HepG2 (cell line): Measurements from ENCODE around the gene YIPF5. TPM values are rescaled to one million over a fixed set of nuclear protein-coding genes. Genes with fewer than 3 reads are reported as not detected.

Experiments
- ATAC-seq: fragments of 200-7000 bp; cut with Tn5 transposase; 3 replicates; pipeline ENCODE4 v1.9.1; 2020; ENCODE audit warnings: mild to moderate bottlenecking, moderate library complexity
- BruUV-seq: library from RNA; stranded (reverse); fragments of 400-500 nt; replicated peaks from 2 replicates; lab custom pipeline; 2021; lab: Mats Ljungman, UMichigan
- CTCF ChIA-PET: fragments of 300-600 bp; formaldehyde crosslinking; extraction: SDS; loops from one replicate; lab custom pipeline; 2021; ENCODE audit warnings: low total read pairs, inconsistent platforms, low intra/inter-chr PET ratio; lab: Yijun Ruan, JAX
- POLR2A ChIA-PET: fragments of 350-600 bp; sonication (Branson Sonifier 250); formaldehyde crosslinking; loops from one replicate; lab custom pipeline; 2020; ENCODE audit warnings: antibody characterized with exemption, inconsistent platforms; lab: Yijun Ruan, JAX
- DNase-seq: peaks from one replicate; pipeline ENCODE4 v3.0.0-alpha.2; 2015; ENCODE audit warnings: low spot score
- FAIRE-seq: peaks from 3 replicates; lab custom pipeline; 2011; peaks lifted over from hg19 to GRCh38; lab: Jason Lieb, UNC
- H2AFZ ChIP-seq: one replicate; pipeline ENCODE4 v1.6.1; 2011; ENCODE audit warnings: low read length, inconsistent platforms
- H3K27ac ChIP-seq: fragments of 300-600 bp; 3 replicates; pipeline ENCODE4 v1.8.0; 2011; ENCODE audit warnings: mixed run types, mild to moderate bottlenecking, mixed read lengths, low read length, inconsistent platforms; ENCODE audit not compliant: insufficient read depth; ENCODE audit errors: extremely low read length
- H3K27me3 ChIP-seq, 2 experiments: fragments of 200-600 bp in 1 of 2; 2 replicates in 1 of 2; 3 replicates in 1 of 2; pipeline versions ENCODE4 v1.6.0 to v1.8.0; 2011; ENCODE audit warnings: low read length in 2 of 2, mild to moderate bottlenecking in 2 of 2, moderate library complexity in 2 of 2, inconsistent platforms in 1 of 2; ENCODE audit not compliant: insufficient read depth in 2 of 2, control insufficient read depth in 1 of 2
- H3K36me3 ChIP-seq, 2 experiments: fragments of 200-600 bp in 1 of 2; replicated peaks in 1 of 2; 2 replicates in 1 of 2; 3 replicates in 1 of 2; pipeline versions ENCODE4 v1.5.1 to v1.8.0; 2011; ENCODE audit warnings: low read length in 2 of 2, inconsistent platforms in 1 of 2; ENCODE audit not compliant: insufficient read depth in 2 of 2, control insufficient read depth in 1 of 2
- H3K4me1 ChIP-seq: 2 replicates; pipeline ENCODE4 v1.5.1; 2012; ENCODE audit warnings: low read length, inconsistent platforms; ENCODE audit not compliant: insufficient read depth
- H3K4me2 ChIP-seq: 2 replicates; pipeline ENCODE4 v1.6.0; 2011; ENCODE audit warnings: low read depth, low read length, inconsistent platforms
- H3K4me3 ChIP-seq, 3 experiments: fragments of 200-600 bp in 1 of 3; sonication (generic), shearing (Covaris generic) in 1 of 3; replicated peaks in 1 of 3; 2 replicates each; pipeline ENCODE4 v1.5.1; 2011 to 2016; ENCODE audit warnings: low read length in 3 of 3, inconsistent platforms in 2 of 3, low read depth in 2 of 3, mild to moderate bottlenecking in 2 of 3, control low read depth in 1 of 3, mixed read lengths in 1 of 3; ENCODE audit not compliant: insufficient read depth in 1 of 3
- H3K79me2 ChIP-seq: one replicate; pipeline ENCODE4 v1.6.1; 2011; ENCODE audit warnings: low read length, inconsistent platforms; ENCODE audit not compliant: insufficient read depth
- H3K9ac ChIP-seq: 2 replicates; pipeline ENCODE4 v1.6.0; 2011; ENCODE audit warnings: mild to moderate bottlenecking, low read depth, low read length, inconsistent platforms; ENCODE audit not compliant: insufficient read depth
- H3K9me3 ChIP-seq: 2 replicates; pipeline ENCODE4 v1.5.1; 2012; ENCODE audit warnings: mild to moderate bottlenecking, low read length
- H4K20me1 ChIP-seq: 2 replicates; pipeline ENCODE4 v1.6.0; 2011; ENCODE audit warnings: inconsistent platforms, mild to moderate bottlenecking, low read length, moderate library complexity; ENCODE audit not compliant: insufficient read depth
- CSRNP2 ChIP-seq: sonication (generic); formaldehyde crosslinking; conservative IDR thresholded peaks from 2 replicates; pipeline ENCODE4 v1.8.0; 2022; ENCODE audit warnings: low read depth, missing genetic modification reagents
- DZIP1 ChIP-seq: sonication (generic); formaldehyde crosslinking; IDR thresholded peaks from 2 replicates; pipeline ENCODE4 v1.5.0; 2020; ENCODE audit warnings: mild to moderate bottlenecking, missing genetic modification reagents
- HOXD1 ChIP-seq: sonication (generic); formaldehyde crosslinking; IDR thresholded peaks from 2 replicates; pipeline ENCODE4 v1.5.0; 2020; ENCODE audit warnings: missing genetic modification reagents
- IRF2 ChIP-seq: IDR thresholded peaks from 2 replicates; pipeline ENCODE4 v1.6.1; 2018; ENCODE audit warnings: missing genetic modification reagents, missing compliant biosample characterization
- NFIB ChIP-seq: sonication (generic); formaldehyde crosslinking; IDR thresholded peaks from 2 replicates; pipeline ENCODE4 v1.9.0; 2021; ENCODE audit warnings: missing genetic modification reagents, mild to moderate bottlenecking, borderline replicate concordance
- NR2F1 ChIP-seq, 2 experiments: fragments of 450-650 bp in 1 of 2; formaldehyde crosslinking in 1 of 2; IDR thresholded peaks; 2 replicates each; pipeline versions ENCODE4 v1.5.0 to v1.6.1; 2016 to 2020; ENCODE audit warnings: mild to moderate bottlenecking in 1 of 2, missing compliant biosample characterization in 1 of 2, missing genetic modification reagents in 1 of 2, moderate library complexity in 1 of 2
- RORA ChIP-seq: sonication (generic); formaldehyde crosslinking; IDR thresholded peaks from 2 replicates; pipeline ENCODE4 v1.5.0; 2020; ENCODE audit warnings: mild to moderate bottlenecking, missing genetic modification reagents, moderate library complexity
- THYN1 ChIP-seq: sonication (generic); formaldehyde crosslinking; IDR thresholded peaks from 2 replicates; pipeline ENCODE4 v1.8.1; 2023; ENCODE audit warnings: low read depth, mild to moderate bottlenecking, moderate library complexity, missing genetic modification reagents, borderline replicate concordance
- YEATS4 ChIP-seq: sonication (generic); formaldehyde crosslinking; IDR thresholded peaks from 2 replicates; pipeline ENCODE4 v1.4.0; 2020; ENCODE audit warnings: missing genetic modification reagents, borderline replicate concordance
- YY1 ChIP-seq: IDR thresholded peaks from 2 replicates; pipeline ENCODE4 v1.6.1; 2011; ENCODE audit warnings: low read length, low read depth, moderate library complexity, mild to moderate bottlenecking; ENCODE audit not compliant: insufficient read depth, insufficient replicate concordance
- ZEB1 ChIP-seq: IDR thresholded peaks from 2 replicates; pipeline ENCODE4 v1.6.1; 2012; ENCODE audit warnings: mild to moderate bottlenecking, low read depth, inconsistent platforms; ENCODE audit not compliant: insufficient replicate concordance
- ZFP62 ChIP-seq: sonication (generic); formaldehyde crosslinking; IDR thresholded peaks from 2 replicates; pipeline ENCODE4 v1.4.0; 2020; ENCODE audit warnings: missing genetic modification reagents
- ZIK1 ChIP-seq: sonication (generic); formaldehyde crosslinking; IDR thresholded peaks from 2 replicates; pipeline ENCODE4 v1.5.0; 2020; ENCODE audit warnings: mild to moderate bottlenecking, low read depth, missing genetic modification reagents, borderline replicate concordance
- ZNF138 ChIP-seq: sonication (generic); formaldehyde crosslinking; IDR thresholded peaks from 2 replicates; pipeline ENCODE4 v1.5.0; 2020; ENCODE audit warnings: mild to moderate bottlenecking, low read depth, missing genetic modification reagents
- ZNF577 ChIP-seq: sonication (generic); formaldehyde crosslinking; IDR thresholded peaks from 2 replicates; pipeline ENCODE4 v1.4.0; 2020; ENCODE audit warnings: mild to moderate bottlenecking, low read depth, missing genetic modification reagents, borderline replicate concordance
- ZNF713 ChIP-seq: sonication (generic); formaldehyde crosslinking; IDR thresholded peaks from 2 replicates; pipeline ENCODE4 v1.4.0; 2020; ENCODE audit warnings: mild to moderate bottlenecking, missing genetic modification reagents
- WGBS: methylation state at CpG from one replicate; pipeline ENCODE4 v1.1.6; 2017; ENCODE audit warnings: low lambda C conversion rate; 5-methylcytosine and 5-hydroxymethylcytosine counted together
- in situ Hi-C: cut with HindIII; loops from 2 replicates; pipeline ENCODE4 v1.10.0; 2017; ENCODE audit warnings: low pct_unique_long_range_greater_than_20kb; ENCODE audit not compliant: extremely low pct_ligation_motif_present
- intact Hi-C: fragments of 100-400 bp; cut with micrococcal nuclease; formaldehyde crosslinking; loops from one replicate; pipeline ENCODE4 v1.10.0; 2022; ENCODE audit not compliant: unreplicated experiment
- polyA plus RNA-seq, 8 experiments: library from polyadenylated mRNA; depleted of rRNA in 3 of 8; stranded (reverse) in 7 of 8; unstranded in 1 of 8; fragments of >200 nt; fragmentation: Illumina TruSeq in 4 of 8; extraction: Trizol in 4 of 8; gene quantifications; 2 replicates each; pipeline versions ENCODE4 v1.2.1 to v1.2.3, GENCODE V29; 2011 to 2016; ENCODE audit warnings: low read depth in 4 of 8, missing spikeins in 1 of 8, mixed read lengths in 1 of 8; ENCODE audit not compliant: insufficient read depth in 1 of 8
- total RNA-seq, 5 experiments: library from RNA; depleted of rRNA; stranded (reverse); fragments of >200 nt; fragmentation: Illumina TruSeq; extraction: Trizol; gene quantifications; 2 replicates each; pipeline ENCODE4 v1.2.3, GENCODE V29; 2016; ENCODE audit warnings: low read depth in 1 of 5
- TF ChIP-seq, protein P1 (sequence below): sonication (generic); formaldehyde crosslinking; IDR thresholded peaks from 2 replicates; pipeline ENCODE4 v1.5.0; 2020; ENCODE audit warnings: mild to moderate bottlenecking, missing genetic modification reagents

YIPF5 gene
- total and polyA plus RNA-seq, 2 of the 13 experiments (the other 11 are each of a cell fraction or from before 2014, with no cell fraction given) = 61.4 to 73.6 TPM

GRCh38 chr5:144133050-144133633 is 37.3 kb downstream of the YIPF5 start (continued):
- TF ChIP-seq, protein P1, sequence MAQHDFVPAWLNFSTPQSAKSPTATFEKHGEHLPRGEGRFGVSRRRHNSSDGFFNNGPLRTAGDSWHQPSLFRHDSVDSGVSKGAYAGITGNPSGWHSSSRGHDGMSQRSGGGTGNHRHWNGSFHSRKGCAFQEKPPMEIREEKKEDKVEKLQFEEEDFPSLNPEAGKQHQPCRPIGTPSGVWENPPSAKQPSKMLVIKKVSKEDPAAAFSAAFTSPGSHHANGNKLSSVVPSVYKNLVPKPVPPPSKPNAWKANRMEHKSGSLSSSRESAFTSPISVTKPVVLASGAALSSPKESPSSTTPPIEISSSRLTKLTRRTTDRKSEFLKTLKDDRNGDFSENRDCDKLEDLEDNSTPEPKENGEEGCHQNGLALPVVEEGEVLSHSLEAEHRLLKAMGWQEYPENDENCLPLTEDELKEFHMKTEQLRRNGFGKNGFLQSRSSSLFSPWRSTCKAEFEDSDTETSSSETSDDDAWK = no peak
- no peak for TF ChIP-seq NR2F1 (CRISPR knock-in tag; IDR thresholded peaks at IDR 0.05)

DNA sequence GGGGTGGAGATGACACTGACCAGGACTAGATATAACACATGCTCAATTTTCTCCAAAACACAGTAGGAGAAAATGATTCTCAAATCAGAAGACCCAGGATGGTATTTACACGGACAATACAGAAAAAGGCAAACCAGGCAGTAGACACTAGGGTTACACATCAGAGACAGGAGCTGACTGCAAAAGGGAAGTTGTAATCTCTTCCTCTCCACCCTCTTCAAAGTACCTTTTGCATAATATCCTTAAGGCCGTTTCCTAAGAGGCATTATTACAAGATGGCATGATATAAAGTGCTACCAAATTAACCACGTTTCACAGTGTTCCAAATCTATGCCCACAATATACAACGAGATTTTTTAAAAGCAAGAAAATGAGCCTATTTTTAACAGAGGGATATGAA is 39.2 kb downstream of the YIPF5 start:
- no TSS peak for BruUV-seq
- TF ChIP-seq HOXD1 (CRISPR knock-in tag) = no peak
- TF ChIP-seq YEATS4 (CRISPR knock-in tag) = no peak
- TF ChIP-seq ZNF577 (CRISPR knock-in tag) = no peak
- TF ChIP-seq CSRNP2 (CRISPR knock-in tag) = no peak
- no peak for TF ChIP-seq ZNF138 (CRISPR knock-in tag)
- no peak for TF ChIP-seq IRF2 (CRISPR knock-in tag)
- no peak for TF ChIP-seq ZFP62 (CRISPR knock-in tag)
- TF ChIP-seq YY1 = no peak
- TF ChIP-seq THYN1 (CRISPR knock-in tag) = no peak
- no peak for TF ChIP-seq ZNF713 (CRISPR knock-in tag)
- TF ChIP-seq DZIP1 = no peak
- no peak for TF ChIP-seq ZIK1 (CRISPR knock-in tag)
- no peak for TF ChIP-seq ZEB1
- TF ChIP-seq NFIB (CRISPR knock-in tag) = no peak
- TF ChIP-seq RORA (CRISPR knock-in tag) = no peak

More for the DNA sequence above, 39.2 kb downstream of the YIPF5 start:
- H3K27me3 ChIP-seq = no peaks in the 10 kb centered on the region
- no peaks in the 10 kb centered on the region for H3K4me1 ChIP-seq
- ChIA-PET POLR2A (no interaction called here), CTCF (no interaction called here)
- H2AFZ ChIP-seq = no peak overlapping the region
- no peak overlapping the region for H3K9ac ChIP-seq
- no peak overlapping the region for H3K27ac ChIP-seq
- no peak overlapping the region for H3K4me2 ChIP-seq
- H3K4me3 ChIP-seq = no peak overlapping the region
- FAIRE-seq (no peak), ATAC-seq (no peak), DNase-seq (no peak)
- in situ Hi-C loops = no loop called here
- H3K79me2 ChIP-seq = no peaks in the 10 kb centered on the region
- H3K9me3 ChIP-seq = no peaks in the 10 kb centered on the region
- H4K20me1 ChIP-seq = no peaks in the 10 kb centered on the region
- no peaks in the 10 kb centered on the region for H3K36me3 ChIP-seq
- WGBS = 0% methylated on average over 4 of the region's 4 CpGs
- intact Hi-C loops = no loop called here
